Measurements from ENCODE around the gene IL21R. TPM values are rescaled to one million over a fixed set of nuclear protein-coding genes. Genes with fewer than 3 reads are reported as not detected.

IL21R gene
- total and polyA plus RNA-seq, 2 donors (not counting 3 experiments of a cell fraction or from before 2014, with no cell fraction given), result 0.03 TPM; not detected in 1

DNA sequence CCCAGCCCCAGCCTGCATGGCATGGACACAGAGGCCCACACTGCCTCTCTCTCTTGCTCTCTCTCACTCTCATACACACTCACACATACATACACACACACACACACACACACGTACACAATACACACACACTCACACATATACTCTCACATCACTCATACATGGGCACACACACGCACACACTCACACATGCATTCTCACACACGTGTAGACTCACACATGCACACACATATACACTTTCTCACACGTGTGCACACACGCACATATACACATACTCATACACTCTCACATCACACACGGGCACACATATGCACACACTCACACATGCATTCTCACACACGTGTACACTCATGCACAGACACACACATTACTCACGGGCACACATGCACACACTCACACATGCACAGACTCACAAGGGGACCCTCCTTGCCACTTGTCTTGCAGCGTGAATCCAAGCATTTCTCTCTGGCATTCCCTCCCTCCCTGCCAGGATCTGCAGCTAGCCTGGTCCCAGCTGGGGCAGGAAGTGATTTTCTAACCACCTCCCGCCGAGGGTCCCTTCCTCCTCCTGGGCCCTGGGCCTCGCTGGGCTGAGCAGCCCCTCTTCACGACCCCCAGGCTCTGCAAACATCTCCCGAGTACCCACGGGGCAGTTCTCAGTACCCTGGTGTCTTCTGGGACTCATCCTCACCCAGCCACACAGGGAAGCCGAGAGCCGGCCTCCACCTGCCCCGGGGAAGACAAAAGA is 37.5 kb downstream of the IL21R start:
- H2AFZ ChIP-seq (ENCODE audit: low read depth, low read length), result no peak overlapping the region
- CTCF ChIA-PET, result no interaction called here
- no peak for FAIRE-seq

More for the DNA sequence above, 37.5 kb downstream of the IL21R start:
- Histone ChIP-seq H3K36me3 (ENCODE audit: control insufficient read depth in 2 of 2, extremely low read depth in 1 of 2, insufficient read depth in 2 of 2, low read length in 2 of 2) (no peaks in the 10 kb centered on the region), H4K20me1 (replicated peaks; ENCODE audit: control insufficient read depth, extremely low read depth, insufficient read depth, low read length) (no peaks in the 10 kb centered on the region), H3K79me2 (ENCODE audit: control insufficient read depth, insufficient read depth, low read length) (no peaks in the 10 kb centered on the region), H3K4me1 (ENCODE audit: control insufficient read depth, extremely low read depth, insufficient read depth, low read length) (no peaks in the 10 kb centered on the region), H3K9ac (replicated peaks; ENCODE audit: extremely low read depth, insufficient read depth, low read length) (no peak overlapping the region), H3K27me3 (ENCODE audit: control insufficient read depth in 2 of 2, insufficient read depth in 2 of 2, low read length in 2 of 2) (no peaks in the 10 kb centered on the region), H3K9me3 (replicated peaks; ENCODE audit: control insufficient read depth, insufficient read depth, low read length) (no peaks in the 10 kb centered on the region), H3K27ac (ENCODE audit: insufficient read depth, low read depth, low read length) (no peak overlapping the region), H3K4me3 (replicated peaks in 1 of 3; ENCODE audit: insufficient read depth in 1 of 3, low read depth in 1 of 3, low read length in 3 of 3) (no peak overlapping the region), H3K9me1 (replicated peaks; ENCODE audit: control insufficient read depth, extremely low read depth, insufficient read depth, low read length) (no peaks in the 10 kb centered on the region), H3K4me2 (ENCODE audit: insufficient read depth, low read length) (no peak overlapping the region)
- intact Hi-C loops (cut with micrococcal nuclease) (no loop called here), dilution Hi-C loops (cut with MboI; ENCODE audit: extremely low pct_ligation_motif_present, low sequenced_read_pairs) (no loop called here)
- DNase-seq (ENCODE audit: low read depth, low spot score), result no peak
- TF ChIP-seq POLR2AphosphoS5 (IDR thresholded peaks at IDR 0.05; ENCODE audit: insufficient read depth, low read depth, low read length) (no peak), CTCF (IDR thresholded peaks at IDR 0.05; ENCODE audit: extremely low read depth in 1 of 2, insufficient read depth in 1 of 2, low read depth in 1 of 2, low read length in 2 of 2) (no peak), MYC (IDR thresholded peaks at IDR 0.05; ENCODE audit: low read depth, low read length) (no peak), JUN (IDR thresholded peaks at IDR 0.05; ENCODE audit: borderline replicate concordance, insufficient read depth, insufficient read length, low read depth) (no peak), POLR2A (IDR thresholded peaks at IDR 0.05; ENCODE audit: low read depth, low read length) (no peak), EZH2 (IDR thresholded peaks at IDR 0.05; ENCODE audit: borderline replicate concordance, low read depth, low read length, severe bottlenecking) (no peak), FOS (IDR thresholded peaks at IDR 0.05; ENCODE audit: borderline replicate concordance, insufficient read depth, low read length) (no peak), GATA2 (IDR thresholded peaks at IDR 0.05; ENCODE audit: insufficient read depth, insufficient read length, low read depth, low read length) (no peak), MAX (IDR thresholded peaks at IDR 0.05; ENCODE audit: insufficient read depth, insufficient read length) (no peak)
- no TSS peak for BruUV-seq (replicated peaks)
- POLR2A ChIA-PET, result no interaction called here
